Inferior parietal cortex (tissue), 1 donor: Measurements from ENCODE around the gene CCDC28A.

Source experiments
- DNase-seq: peaks from one replicate; pipeline ENCODE4 v3.0.0-alpha.2; 2016; ENCODE audit errors: extremely low spot score

Gene CCDC28A

GRCh38 chr6:138795809-138796603 lies 22.4 kb downstream of the CCDC28A start, which contains the start of gene ECT2L:
Gene ECT2L, plus strand, starts transcription at chr6:138796087. Its CDS starts 17,188 bp downstream, at chr6:138813275.
- DNase-seq = no peak

GRCh38 chr6:138796771-138797170 lies 23.2 kb downstream of the CCDC28A start:
- DNase-seq = no peak

DNA sequence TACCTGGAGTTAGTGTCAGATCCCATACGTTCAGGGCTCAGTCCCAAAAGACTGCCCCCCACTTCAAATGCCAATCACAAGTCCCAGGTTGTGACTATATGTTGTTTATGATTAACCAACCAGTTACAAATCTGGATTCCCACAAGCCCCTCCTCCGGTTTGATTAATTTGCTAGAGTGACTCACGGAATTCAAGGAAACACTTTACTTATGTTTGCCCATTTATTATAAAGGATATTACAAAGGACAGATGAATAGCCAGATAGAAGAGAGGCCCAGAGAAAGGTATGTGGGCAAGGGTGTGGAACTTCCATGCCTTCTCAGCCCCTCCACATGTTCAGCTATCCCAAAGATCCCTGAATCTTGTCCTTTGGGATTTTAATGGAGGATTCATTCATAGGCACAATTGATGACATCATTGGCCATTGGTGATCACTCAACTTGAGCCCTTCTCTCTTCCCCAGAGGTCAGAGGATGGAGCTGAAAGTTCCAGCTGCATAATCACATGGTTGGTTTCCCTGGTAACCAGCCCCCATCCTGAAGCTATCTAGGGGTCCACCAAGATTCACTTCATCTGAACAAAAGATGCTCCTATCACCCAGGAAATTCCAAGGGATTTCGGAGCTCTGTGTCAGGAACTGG lies 24.4 kb downstream of the CCDC28A start:
- DNase-seq = no peak

- no peak for DNase-seq
Measured at GRCh38 chr6:138800377-138801150, 27.0 kb downstream of the CCDC28A start.

DNA sequence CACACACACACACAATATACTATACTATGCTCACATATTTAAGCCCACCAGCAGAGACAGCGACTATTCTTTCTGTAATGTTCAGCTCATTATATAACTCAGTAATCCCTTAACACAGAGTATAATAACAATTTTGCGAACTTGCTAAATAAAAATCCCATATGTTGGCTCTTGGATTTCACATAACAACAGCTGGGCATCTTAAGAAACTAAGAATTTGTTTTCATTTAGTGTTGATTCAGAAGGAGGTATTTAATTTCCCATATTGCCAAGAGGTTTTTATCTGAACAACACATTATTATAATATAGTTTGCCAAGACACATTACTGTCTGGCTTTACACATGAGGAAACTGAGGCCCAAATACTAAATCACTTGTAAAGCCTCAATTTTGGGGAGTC lies 29.8 kb downstream of the CCDC28A start:
- DNase-seq = no peak

DNA sequence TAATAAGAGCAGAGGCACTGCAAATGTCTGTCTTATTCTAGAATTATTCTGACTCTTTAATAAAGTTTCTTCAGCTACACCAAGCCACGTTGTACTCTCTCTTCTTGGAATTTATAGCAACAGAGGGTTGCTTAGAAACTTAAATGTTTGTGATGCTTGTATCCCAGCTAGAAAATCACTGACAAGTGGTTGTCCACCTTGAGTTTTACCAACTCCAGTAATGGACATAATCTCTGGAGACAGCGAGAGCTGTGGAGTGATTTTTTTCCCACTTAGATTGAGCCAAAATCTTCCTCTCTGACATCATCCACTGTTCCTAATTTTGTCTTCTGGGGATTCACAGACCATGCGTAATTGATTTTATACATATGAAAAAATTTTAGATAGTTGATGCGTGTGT lies 30.3 kb downstream of the CCDC28A start:
- no peak for DNase-seq

- DNase-seq = no peak
Measured at GRCh38 chr6:138805016-138805765, 31.6 kb downstream of the CCDC28A start.

DNA sequence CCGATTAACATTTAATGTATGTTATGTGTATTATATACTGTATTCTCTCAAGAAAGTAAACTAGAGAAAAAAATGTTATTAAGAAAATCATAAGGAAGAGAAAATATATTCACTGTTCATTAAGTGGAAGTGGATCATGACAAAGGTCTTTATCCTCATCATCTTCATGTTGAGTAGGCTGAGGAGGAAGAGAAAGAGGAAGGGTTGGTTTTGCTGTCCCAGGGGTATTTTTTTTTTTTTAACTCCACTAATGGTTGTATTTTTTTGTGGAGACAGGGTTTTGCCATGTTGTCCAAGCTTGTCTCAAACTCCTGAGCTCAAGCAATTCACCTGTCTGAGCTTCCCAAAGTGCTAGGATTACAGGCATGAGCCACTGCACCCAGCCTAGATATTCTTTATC lies 33.3 kb downstream of the CCDC28A start:
- DNase-seq = no peak

GRCh38 chr6:138809677-138810076 lies 36.1 kb downstream of the CCDC28A start:
- peak; percentile 11 for DNase-seq

DNA sequence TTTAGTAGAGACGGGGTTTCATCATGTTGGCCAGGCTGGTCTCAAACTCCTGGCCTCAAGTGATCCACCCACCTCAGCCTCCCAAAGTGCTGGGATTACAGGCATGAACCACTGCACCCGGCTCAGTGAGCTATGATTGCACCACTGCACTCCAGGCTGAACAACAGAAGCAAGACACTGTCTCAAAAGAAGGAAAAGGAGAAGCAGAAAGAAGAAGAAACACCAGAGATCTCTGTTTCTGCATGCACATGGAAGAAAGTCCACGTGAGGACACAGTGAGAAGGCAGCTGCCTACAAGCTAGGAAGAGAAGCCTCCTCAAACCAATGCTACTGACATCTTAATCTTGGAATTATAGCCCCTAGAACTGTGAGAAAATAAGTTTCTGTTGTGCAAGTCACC lies 38.3 kb downstream of the CCDC28A start:
- no peak for DNase-seq

DNA sequence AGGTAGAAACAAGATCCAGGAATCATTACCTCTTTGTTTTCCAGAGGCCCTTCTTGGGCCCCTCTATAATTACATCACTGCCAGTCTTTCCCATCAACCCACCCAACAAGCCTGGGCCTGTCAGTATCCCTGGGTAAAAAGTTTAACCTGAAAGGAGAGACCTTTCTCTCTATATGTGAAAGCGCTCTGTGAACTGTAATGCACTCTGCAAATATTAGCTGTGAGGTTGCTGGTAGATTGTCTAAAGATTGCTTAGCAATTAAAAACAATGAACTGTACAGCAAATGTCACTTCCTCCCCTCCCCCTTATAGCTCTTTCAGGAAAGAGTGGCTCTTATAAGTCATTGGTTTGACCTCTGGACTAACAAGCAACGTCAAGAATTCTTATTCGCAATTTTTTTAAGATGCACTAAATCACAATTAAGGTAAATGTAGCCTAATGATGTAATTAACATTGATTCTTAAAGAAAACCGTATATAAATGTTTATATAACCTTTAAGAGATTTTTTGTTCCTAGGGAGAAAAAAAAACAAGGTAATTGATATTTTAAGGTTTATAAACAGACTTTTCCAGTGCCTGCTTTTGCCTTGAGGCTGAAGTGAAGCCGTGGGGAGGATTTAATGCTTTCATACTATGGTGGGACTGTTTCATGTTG lies 40.7 kb downstream of the CCDC28A start:
- DNase-seq = no peak

- DNase-seq = no peak
Measured at GRCh38 chr6:138815221-138815620, 41.7 kb downstream of the CCDC28A start.

DNA sequence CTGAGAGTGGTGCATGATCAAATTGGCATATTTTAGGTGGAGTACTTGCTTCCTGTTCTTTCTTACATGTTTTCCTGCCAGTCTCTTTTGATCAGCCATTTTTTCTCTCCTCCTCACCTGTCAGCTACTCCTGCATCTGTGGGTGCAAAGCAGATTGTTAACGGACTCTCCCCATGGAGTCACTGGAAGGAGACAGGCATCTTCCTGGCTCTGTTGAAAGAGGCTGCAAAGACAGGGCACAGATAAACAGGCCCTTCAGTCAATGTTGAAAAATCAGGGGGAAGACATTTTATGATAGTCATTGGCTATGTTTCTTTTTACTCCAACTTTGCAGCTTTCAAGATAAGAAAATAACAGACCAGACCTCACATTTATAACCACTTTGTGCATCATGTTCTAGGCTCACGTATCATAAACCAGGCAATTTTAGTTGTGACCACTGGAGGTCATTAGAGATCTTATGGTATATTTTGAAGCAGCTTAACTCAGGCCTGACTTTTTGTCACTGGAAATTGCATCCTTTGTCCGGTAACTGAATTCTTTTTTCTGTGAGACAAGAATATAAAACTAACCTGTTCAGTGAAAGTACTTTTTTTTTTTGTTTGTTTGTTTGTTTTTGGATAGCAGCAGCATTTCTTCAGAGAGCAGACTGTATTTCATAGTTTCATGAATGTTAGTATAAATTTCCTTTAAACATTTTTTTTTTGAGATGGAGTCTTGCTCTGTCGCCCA lies 42.4 kb downstream of the CCDC28A start:
- peak; percentile 77 for DNase-seq

DNA sequence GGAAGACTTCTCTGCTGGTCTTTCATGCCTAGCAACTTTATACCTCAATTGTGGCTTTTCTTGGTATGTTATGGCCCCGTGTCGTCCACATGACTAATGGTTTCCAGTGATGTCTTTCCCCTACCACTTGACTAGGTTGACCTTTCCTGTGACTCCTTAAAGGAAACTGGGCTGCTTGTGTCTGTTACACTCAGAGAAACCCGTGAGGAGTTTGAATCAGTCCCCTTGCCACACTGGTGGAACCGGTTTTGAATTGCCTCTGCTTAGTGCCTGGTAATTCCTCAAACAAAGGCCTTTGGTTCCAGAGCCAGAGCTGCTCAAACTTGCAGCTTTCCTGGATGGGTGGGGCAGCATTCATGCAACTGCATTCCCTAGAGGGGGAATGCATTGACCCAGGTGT lies 44.2 kb downstream of the CCDC28A start:
- no peak for DNase-seq

DNA sequence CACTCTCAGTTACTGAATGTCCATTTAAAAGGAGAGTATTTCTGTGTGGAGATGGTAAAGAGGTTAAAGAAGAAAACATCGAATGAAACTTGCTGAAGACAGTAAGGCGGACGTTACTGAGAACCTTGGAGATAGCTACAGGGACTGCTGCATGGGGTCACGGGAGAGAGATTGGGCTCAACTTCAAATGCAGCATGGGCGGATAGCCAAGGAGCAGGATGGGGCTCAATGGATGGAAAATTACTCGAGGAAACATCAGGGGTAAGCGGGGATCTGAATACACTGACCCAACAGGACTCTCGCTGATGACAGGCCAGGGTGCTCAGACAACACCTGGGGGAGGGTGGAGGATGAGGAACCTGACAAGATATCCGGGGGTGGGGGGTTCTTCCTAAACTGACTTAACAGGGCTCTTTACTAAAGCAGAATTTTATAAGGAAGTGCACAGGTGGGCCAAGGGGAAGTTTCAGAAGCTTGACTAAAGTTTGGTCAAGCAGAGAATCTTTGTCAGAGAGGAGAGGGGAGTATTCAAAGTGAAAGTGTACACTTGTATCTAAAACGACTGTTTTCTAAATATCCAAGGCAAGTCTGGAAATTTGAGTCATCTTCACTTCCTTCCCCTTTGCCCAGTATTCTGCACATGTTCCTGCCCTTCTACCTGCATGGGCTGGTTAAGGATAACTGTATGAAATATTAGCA lies 45.1 kb downstream of the CCDC28A start:
- DNase-seq = no peak

GRCh38 chr6:138821519-138821918 lies 48.0 kb downstream of the CCDC28A start:
- DNase-seq = no peak

DNA sequence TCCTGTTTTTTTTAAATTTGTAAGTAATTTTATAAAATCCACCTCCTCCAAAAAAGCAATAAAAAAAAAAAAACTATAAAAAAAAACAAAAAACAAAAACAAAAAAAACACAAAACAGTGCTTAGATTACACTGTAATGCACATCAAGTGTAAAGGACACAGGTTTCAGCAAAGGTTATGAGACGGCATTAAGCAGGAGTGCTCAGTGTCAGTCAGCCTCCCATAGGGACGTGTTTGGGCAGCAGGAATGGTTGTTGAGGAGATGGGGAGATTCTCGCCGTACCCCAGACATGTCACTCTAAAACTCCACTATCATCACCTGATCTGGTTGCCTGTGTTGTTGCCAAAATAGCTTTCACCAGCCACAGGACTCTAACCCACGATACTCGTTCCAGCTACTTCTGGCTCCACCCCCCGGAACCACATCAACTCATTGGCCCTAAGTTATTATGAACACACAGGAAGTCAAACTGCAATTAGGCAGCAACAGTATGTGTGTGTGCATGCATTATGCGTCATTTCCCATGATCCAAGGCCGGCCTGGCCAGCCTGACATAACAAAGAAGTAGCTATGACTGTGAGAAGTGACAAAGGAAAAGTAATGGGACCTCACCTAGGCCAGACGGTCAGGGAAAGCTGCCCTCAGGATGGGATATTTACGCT lies 51.0 kb downstream of the CCDC28A start:
- no peak for DNase-seq

DNA sequence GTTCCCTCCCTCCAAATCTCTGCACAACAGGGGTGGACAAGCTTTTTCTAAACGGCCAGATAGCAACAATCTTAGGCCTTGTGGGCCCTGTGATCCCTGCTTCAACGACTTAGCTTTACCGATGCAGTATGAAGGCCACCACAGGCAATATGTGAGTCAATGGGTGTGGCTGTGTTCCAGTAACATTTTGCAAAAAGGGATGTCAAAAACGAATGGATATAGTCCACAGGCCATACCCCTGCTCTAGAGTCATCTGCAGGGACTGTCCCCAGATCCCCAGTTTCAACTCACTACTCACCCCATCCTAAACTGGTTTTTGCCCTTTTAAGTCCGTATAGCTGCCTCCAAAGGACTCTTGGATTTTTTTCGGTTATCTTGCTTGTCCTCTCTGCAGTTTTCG lies 56.7 kb downstream of the CCDC28A start:
- no peak for DNase-seq

- no peak for DNase-seq
Measured at GRCh38 chr6:138832182-138832581, 58.6 kb downstream of the CCDC28A start.
